Endothelial cell of hepatic sinusoid (primary cell): ENCODE results near the gene KCNQ1.

ENCODE experiments used
- in situ Hi-C: cut with HindIII; loops from 2 replicates; pipeline ENCODE4 v1.10.0; 2017; ENCODE audit warnings: low sequenced_read_pairs

KCNQ1 gene

GRCh38 chr11:2862395-2863275 is 417.8 kb downstream of the KCNQ1 start:
- in situ Hi-C loops = no loop called here

- in situ Hi-C loops = no loop called here
These were observed 418.4 kb downstream of the KCNQ1 start for GRCh38 chr11:2863276-2863618.

GRCh38 chr11:2864901-2865300 is 420.1 kb downstream of the KCNQ1 start:
- in situ Hi-C loops = no loop called here

GRCh38 chr11:2865922-2866577 is 421.2 kb downstream of the KCNQ1 start:
- in situ Hi-C loops = no loop called here

- in situ Hi-C loops = no loop called here
These were observed 422.3 kb downstream of the KCNQ1 start for GRCh38 chr11:2867142-2867541.

- in situ Hi-C loops = no loop called here
These were observed 423.1 kb downstream of the KCNQ1 start for GRCh38 chr11:2867722-2868505.

GRCh38 chr11:2868506-2869133 is 423.8 kb downstream of the KCNQ1 start:
- in situ Hi-C loops = no loop called here

GRCh38 chr11:2869134-2869526 is 424.3 kb downstream of the KCNQ1 start:
- in situ Hi-C loops = no loop called here

- in situ Hi-C loops = loop anchor here (5.0 kb wide), 1 partner anchor 37 kb away; no protein-coding TSS in a partner anchor
These were observed 425.0 kb downstream of the KCNQ1 start for GRCh38 chr11:2869561-2870427.

GRCh38 chr11:2870460-2870859 is 425.7 kb downstream of the KCNQ1 start:
- in situ Hi-C loops = loop anchor here (5.0 kb wide), 1 partner anchor 38 kb away; no protein-coding TSS in a partner anchor

GRCh38 chr11:2870969-2871680 is 426.3 kb downstream of the KCNQ1 start:
- in situ Hi-C loops = loop anchor here (5.0 kb wide), 1 partner anchor 39 kb away; no protein-coding TSS in a partner anchor

GRCh38 chr11:2874963-2875362 is 430.2 kb downstream of the KCNQ1 start:
- in situ Hi-C loops = loop anchor here (5.0 kb wide), 1 partner anchor 43 kb away; no protein-coding TSS in a partner anchor

GRCh38 chr11:2877474-2877873 is 432.7 kb downstream of the KCNQ1 start:
- in situ Hi-C loops = no loop called here

- in situ Hi-C loops = no loop called here
These were observed 434.0 kb downstream of the KCNQ1 start for GRCh38 chr11:2878782-2879181.

GRCh38 chr11:2880646-2881045 is 435.8 kb downstream of the KCNQ1 start:
- in situ Hi-C loops = no loop called here

GRCh38 chr11:2881076-2881980 is 436.5 kb downstream of the KCNQ1 start:
- in situ Hi-C loops = no loop called here

- in situ Hi-C loops = no loop called here
These were observed 437.2 kb downstream of the KCNQ1 start for GRCh38 chr11:2881981-2882375.

GRCh38 chr11:2882396-2883110 is 437.7 kb downstream of the KCNQ1 start:
- in situ Hi-C loops = no loop called here
